HepG2 (cell line): Measurements from ENCODE around the gene FAM111A. TPM values are rescaled to one million over a fixed set of nuclear protein-coding genes. Genes with fewer than 3 reads are reported as not detected.

ENCODE experiments used
- ATAC-seq: fragments of 200-7000 bp; cut with Tn5 transposase; 3 replicates; pipeline ENCODE4 v1.9.1; 2020; ENCODE audit warnings: mild to moderate bottlenecking, moderate library complexity
- BruUV-seq: library from RNA; stranded (reverse); fragments of 400-500 nt; replicated peaks from 2 replicates; lab custom pipeline; 2021; lab: Mats Ljungman, UMichigan
- CTCF ChIA-PET: fragments of 300-600 bp; formaldehyde crosslinking; extraction: SDS; loops from one replicate; lab custom pipeline; 2021; ENCODE audit warnings: low total read pairs, inconsistent platforms, low intra/inter-chr PET ratio; lab: Yijun Ruan, JAX
- POLR2A ChIA-PET: fragments of 350-600 bp; sonication (Branson Sonifier 250); formaldehyde crosslinking; loops from one replicate; lab custom pipeline; 2020; ENCODE audit warnings: antibody characterized with exemption, inconsistent platforms; lab: Yijun Ruan, JAX
- DNase-seq: peaks from one replicate; pipeline ENCODE4 v3.0.0-alpha.2; 2015; ENCODE audit warnings: low spot score
- FAIRE-seq: peaks from 3 replicates; lab custom pipeline; 2011; peaks lifted over from hg19 to GRCh38; lab: Jason Lieb, UNC
- H2AFZ ChIP-seq: one replicate; pipeline ENCODE4 v1.6.1; 2011; ENCODE audit warnings: low read length, inconsistent platforms
- H3K27ac ChIP-seq: fragments of 300-600 bp; 3 replicates; pipeline ENCODE4 v1.8.0; 2011; ENCODE audit warnings: mixed run types, mild to moderate bottlenecking, mixed read lengths, low read length, inconsistent platforms; ENCODE audit not compliant: insufficient read depth; ENCODE audit errors: extremely low read length
- H3K27me3 ChIP-seq, 2 experiments: fragments of 200-600 bp in 1 of 2; 2 replicates in 1 of 2; 3 replicates in 1 of 2; pipeline versions ENCODE4 v1.6.0 to v1.8.0; 2011; ENCODE audit warnings: low read length in 2 of 2, mild to moderate bottlenecking in 2 of 2, moderate library complexity in 2 of 2, inconsistent platforms in 1 of 2; ENCODE audit not compliant: insufficient read depth in 2 of 2, control insufficient read depth in 1 of 2
- H3K36me3 ChIP-seq, 2 experiments: fragments of 200-600 bp in 1 of 2; replicated peaks in 1 of 2; 2 replicates in 1 of 2; 3 replicates in 1 of 2; pipeline versions ENCODE4 v1.5.1 to v1.8.0; 2011; ENCODE audit warnings: low read length in 2 of 2, inconsistent platforms in 1 of 2; ENCODE audit not compliant: insufficient read depth in 2 of 2, control insufficient read depth in 1 of 2
- H3K4me1 ChIP-seq: 2 replicates; pipeline ENCODE4 v1.5.1; 2012; ENCODE audit warnings: low read length, inconsistent platforms; ENCODE audit not compliant: insufficient read depth
- H3K4me2 ChIP-seq: 2 replicates; pipeline ENCODE4 v1.6.0; 2011; ENCODE audit warnings: low read depth, low read length, inconsistent platforms
- H3K4me3 ChIP-seq, 3 experiments: fragments of 200-600 bp in 1 of 3; sonication (generic), shearing (Covaris generic) in 1 of 3; replicated peaks in 1 of 3; 2 replicates each; pipeline ENCODE4 v1.5.1; 2011 to 2016; ENCODE audit warnings: low read length in 3 of 3, inconsistent platforms in 2 of 3, low read depth in 2 of 3, mild to moderate bottlenecking in 2 of 3, control low read depth in 1 of 3, mixed read lengths in 1 of 3; ENCODE audit not compliant: insufficient read depth in 1 of 3
- H3K79me2 ChIP-seq: one replicate; pipeline ENCODE4 v1.6.1; 2011; ENCODE audit warnings: low read length, inconsistent platforms; ENCODE audit not compliant: insufficient read depth
- H3K9ac ChIP-seq: 2 replicates; pipeline ENCODE4 v1.6.0; 2011; ENCODE audit warnings: mild to moderate bottlenecking, low read depth, low read length, inconsistent platforms; ENCODE audit not compliant: insufficient read depth
- H3K9me3 ChIP-seq: 2 replicates; pipeline ENCODE4 v1.5.1; 2012; ENCODE audit warnings: mild to moderate bottlenecking, low read length
- H4K20me1 ChIP-seq: 2 replicates; pipeline ENCODE4 v1.6.0; 2011; ENCODE audit warnings: inconsistent platforms, mild to moderate bottlenecking, low read length, moderate library complexity; ENCODE audit not compliant: insufficient read depth
- CHD2 ChIP-seq: IDR thresholded peaks from 2 replicates; pipeline ENCODE4 v1.6.1; 2011; ENCODE audit warnings: low read depth, low read length, improper control_type of control experiment
- DDIT3 ChIP-seq: sonication (generic); formaldehyde crosslinking; IDR thresholded peaks from 2 replicates; pipeline ENCODE4 v1.4.0; 2020; ENCODE audit warnings: mild to moderate bottlenecking, missing genetic modification reagents
- GABPB1 ChIP-seq: IDR thresholded peaks from 2 replicates; pipeline ENCODE4 v1.6.1; 2016; ENCODE audit warnings: mild to moderate bottlenecking, missing genetic modification reagents, moderate library complexity, missing compliant biosample characterization
- GPBP1L1 ChIP-seq: sonication (generic); formaldehyde crosslinking; IDR thresholded peaks from 2 replicates; pipeline ENCODE4 v1.5.0; 2020; ENCODE audit warnings: mild to moderate bottlenecking, missing genetic modification reagents
- HOXA5 ChIP-seq: sonication (generic); formaldehyde crosslinking; IDR thresholded peaks from 2 replicates; pipeline ENCODE4 v1.4.0; 2020; ENCODE audit warnings: missing genetic modification reagents
- HOXD1 ChIP-seq: sonication (generic); formaldehyde crosslinking; IDR thresholded peaks from 2 replicates; pipeline ENCODE4 v1.5.0; 2020; ENCODE audit warnings: missing genetic modification reagents
- NCOA1 ChIP-seq: sonication (generic); formaldehyde crosslinking; IDR thresholded peaks from 2 replicates; pipeline ENCODE4 v1.9.0; 2021; ENCODE audit warnings: missing genetic modification reagents
- NFE2 ChIP-seq: sonication (generic); formaldehyde crosslinking; IDR thresholded peaks from 2 replicates; pipeline ENCODE4 v1.4.0; 2020; ENCODE audit warnings: missing genetic modification reagents
- NFYC ChIP-seq: IDR thresholded peaks from 2 replicates; pipeline ENCODE4 v1.6.1; 2016; ENCODE audit warnings: missing genetic modification reagents, missing compliant biosample characterization
- PHF8 ChIP-seq: sonication (generic); formaldehyde crosslinking; IDR thresholded peaks from 2 replicates; pipeline ENCODE4 v1.5.0; 2020; ENCODE audit warnings: missing genetic modification reagents
- POLR2A ChIP-seq, 2 experiments: IDR thresholded peaks; 2 replicates each; pipeline ENCODE4 v1.6.1; 2011; ENCODE audit warnings: low read depth in 2 of 2, low read length in 2 of 2, mild to moderate bottlenecking in 1 of 2, moderate library complexity in 1 of 2; ENCODE audit not compliant: insufficient read depth in 1 of 2
- RARG ChIP-seq: sonication (generic); formaldehyde crosslinking; IDR thresholded peaks from 2 replicates; pipeline ENCODE4 v1.4.0; 2020; ENCODE audit warnings: low read depth, mild to moderate bottlenecking, missing genetic modification reagents
- SNAPC5 ChIP-seq: sonication (generic); formaldehyde crosslinking; IDR thresholded peaks from 2 replicates; pipeline ENCODE4 v1.8.1; 2023; ENCODE audit warnings: mild to moderate bottlenecking, missing genetic modification reagents, borderline replicate concordance
- SYNCRIP ChIP-seq: fragments of 200-400 bp; formaldehyde crosslinking; IDR thresholded peaks from 2 replicates; pipeline ENCODE4 v1.6.1; 2018; ENCODE audit warnings: mild to moderate bottlenecking, low read depth, low read length; ENCODE audit not compliant: insufficient read depth
- ZNF121 ChIP-seq: sonication (generic); formaldehyde crosslinking; IDR thresholded peaks from 2 replicates; pipeline ENCODE4 v1.5.0; 2020; ENCODE audit warnings: mild to moderate bottlenecking, missing genetic modification reagents
- ZNF18 ChIP-seq: sonication (generic); formaldehyde crosslinking; IDR thresholded peaks from 2 replicates; pipeline ENCODE4 v1.8.0; 2022; ENCODE audit warnings: mild to moderate bottlenecking, missing genetic modification reagents; ENCODE audit not compliant: insufficient replicate concordance
- ZNF629 ChIP-seq: sonication (generic); formaldehyde crosslinking; conservative IDR thresholded peaks from 2 replicates; pipeline ENCODE4 v1.5.0; 2020; ENCODE audit warnings: missing genetic modification reagents
- ZNF672 ChIP-seq: sonication (generic); formaldehyde crosslinking; IDR thresholded peaks from 2 replicates; pipeline ENCODE4 v1.8.1; 2022; ENCODE audit warnings: missing genetic modification reagents
- ZNF737 ChIP-seq: sonication (generic); formaldehyde crosslinking; IDR thresholded peaks from 2 replicates; pipeline ENCODE4 v1.5.0; 2020; ENCODE audit warnings: missing genetic modification reagents, mild to moderate bottlenecking, borderline replicate concordance
- ZNF780A ChIP-seq: sonication (generic); formaldehyde crosslinking; IDR thresholded peaks from 2 replicates; pipeline ENCODE4 v1.8.0; 2022; ENCODE audit warnings: mild to moderate bottlenecking, missing genetic modification reagents, moderate library complexity
- ZNF891 ChIP-seq: sonication (generic); formaldehyde crosslinking; IDR thresholded peaks from 2 replicates; pipeline ENCODE4 v1.5.0; 2020; ENCODE audit warnings: mild to moderate bottlenecking, missing genetic modification reagents
- ZSCAN20 ChIP-seq: sonication (generic); formaldehyde crosslinking; IDR thresholded peaks from 2 replicates; pipeline ENCODE4 v1.4.0; 2020; ENCODE audit warnings: missing genetic modification reagents, mild to moderate bottlenecking, borderline replicate concordance
- WGBS: methylation state at CpG from one replicate; pipeline ENCODE4 v1.1.6; 2017; ENCODE audit warnings: low lambda C conversion rate; 5-methylcytosine and 5-hydroxymethylcytosine counted together
- in situ Hi-C: cut with HindIII; loops from 2 replicates; pipeline ENCODE4 v1.10.0; 2017; ENCODE audit warnings: low pct_unique_long_range_greater_than_20kb; ENCODE audit not compliant: extremely low pct_ligation_motif_present
- intact Hi-C: fragments of 100-400 bp; cut with micrococcal nuclease; formaldehyde crosslinking; loops from one replicate; pipeline ENCODE4 v1.10.0; 2022; ENCODE audit not compliant: unreplicated experiment
- polyA plus RNA-seq, 8 experiments: library from polyadenylated mRNA; depleted of rRNA in 3 of 8; stranded (reverse) in 7 of 8; unstranded in 1 of 8; fragments of >200 nt; fragmentation: Illumina TruSeq in 4 of 8; extraction: Trizol in 4 of 8; gene quantifications; 2 replicates each; pipeline versions ENCODE4 v1.2.1 to v1.2.3, GENCODE V29; 2011 to 2016; ENCODE audit warnings: low read depth in 4 of 8, missing spikeins in 1 of 8, mixed read lengths in 1 of 8; ENCODE audit not compliant: insufficient read depth in 1 of 8
- total RNA-seq, 5 experiments: library from RNA; depleted of rRNA; stranded (reverse); fragments of >200 nt; fragmentation: Illumina TruSeq; extraction: Trizol; gene quantifications; 2 replicates each; pipeline ENCODE4 v1.2.3, GENCODE V29; 2016; ENCODE audit warnings: low read depth in 1 of 5

Gene FAM111A
- total and polyA plus RNA-seq, 2 of the 13 experiments (the other 11 are each of a cell fraction or from before 2014, with no cell fraction given): 3.2 to 13.5 TPM

- H3K4me1 ChIP-seq: peaks cover 41% of the 10 kb centered on the region
- WGBS: under 1% methylated on average over 32 of the region's 64 CpGs
- CTCF ChIA-PET: interaction anchor here (1.6 to 3.7 kb wide), 7 partner anchors 11 to 258 kb away, joined by 3 to 77 read pairs (median 16); no protein-coding TSS in a partner anchor
- FAIRE-seq (peak; percentile 28), ATAC-seq (peak; percentile 76), DNase-seq (peak; percentile 81)
- H3K4me3 ChIP-seq: peak within 1 kb of the TSS; percentile 67 to 80 (median 68)
- H3K27me3 ChIP-seq: no peaks in the 10 kb centered on the region; a peak in 1 of 5 replicates
- H4K20me1 ChIP-seq: 0 out of 2 replicates have a peak, but pooled peaks cover 3% of the 10 kb centered on the region
- H3K4me2 ChIP-seq: peak within 1 kb of the TSS; percentile 100
- H2AFZ ChIP-seq: no peak within 1 kb of the TSS
- intact Hi-C loops: loop anchor here (1.0 kb wide), 5 partner anchors 15 to 259 kb away; no protein-coding TSS in a partner anchor
- H3K27ac ChIP-seq: no peak within 1 kb of the TSS
- H3K79me2 ChIP-seq: no peaks in the 10 kb centered on the region
- no TSS peak for BruUV-seq
- H3K36me3 ChIP-seq: no peaks in the 10 kb centered on the region
- no peaks in the 10 kb centered on the region for H3K9me3 ChIP-seq
- POLR2A ChIA-PET: interaction anchor here (0.5 to 4.4 kb wide), 6 partner anchors 10 to 497 kb away, joined by 3 to 46 read pairs (median 4); partner anchors contain the start of genes FAM111A and PATL1
- in situ Hi-C loops: loop anchor here (5.0 to 10.0 kb wide), 2 partner anchors 36 to 113 kb away; no protein-coding TSS in a partner anchor
- H3K9ac ChIP-seq: peak within 1 kb of the TSS; percentile 25; the same call in 1 of the 2 replicates
- TF ChIP-seq ZNF672 (CRISPR knock-in tag) (no peak), CHD2 (no peak), ZNF891 (0 out of 2 replicates have a peak, but pooled peaks have one; percentile 35), SYNCRIP (no peak), GABPB1 (CRISPR knock-in tag) (peak; percentile 34), POLR2A (IDR thresholded peaks at IDR 0.05; ENCODE audit: insufficient read depth in 1 of 2, low read depth in 2 of 2, low read length in 2 of 2) (no peak), HOXA5 (CRISPR knock-in tag) (0 out of 2 replicates have a peak, but pooled peaks have one; percentile 20), DDIT3 (CRISPR knock-in tag) (no peak), NFE2 (CRISPR knock-in tag) (no peak), ZNF737 (no peak), ZNF780A (CRISPR knock-in tag) (no peak), HOXD1 (CRISPR knock-in tag) (0 out of 2 replicates have a peak, but pooled peaks have one; percentile 18), PHF8 (CRISPR knock-in tag) (peak; percentile 37; the same call in 1 of the 2 replicates), RARG (CRISPR knock-in tag) (no peak), ZSCAN20 (CRISPR knock-in tag) (0 out of 2 replicates have a peak, but pooled peaks have one; percentile 20), NCOA1 (CRISPR knock-in tag) (no peak), GPBP1L1 (CRISPR knock-in tag) (no peak), NFYC (CRISPR knock-in tag) (no peak), SNAPC5 (CRISPR knock-in tag) (no peak), ZNF629 (CRISPR knock-in tag) (no peak), ZNF121 (CRISPR knock-in tag) (peak; percentile 69), ZNF18 (peak; percentile 31)
These were observed 29.1 kb downstream of the FAM111A start, which contains the start of gene DTX4 for GRCh38 chr11:59171508-59172322. TSS of gene DTX4 (plus strand) at chr11:59172132. CDS start at chr11:59172596, 464 bp downstream.
